Measurements from ENCODE around the gene UXS1.
"Not testable (repeated sequence)": the region's sequence is repeated elsewhere in the genome, so short reads cannot be mapped to it uniquely, and the experiment has no call there.

UXS1 gene

DNA sequence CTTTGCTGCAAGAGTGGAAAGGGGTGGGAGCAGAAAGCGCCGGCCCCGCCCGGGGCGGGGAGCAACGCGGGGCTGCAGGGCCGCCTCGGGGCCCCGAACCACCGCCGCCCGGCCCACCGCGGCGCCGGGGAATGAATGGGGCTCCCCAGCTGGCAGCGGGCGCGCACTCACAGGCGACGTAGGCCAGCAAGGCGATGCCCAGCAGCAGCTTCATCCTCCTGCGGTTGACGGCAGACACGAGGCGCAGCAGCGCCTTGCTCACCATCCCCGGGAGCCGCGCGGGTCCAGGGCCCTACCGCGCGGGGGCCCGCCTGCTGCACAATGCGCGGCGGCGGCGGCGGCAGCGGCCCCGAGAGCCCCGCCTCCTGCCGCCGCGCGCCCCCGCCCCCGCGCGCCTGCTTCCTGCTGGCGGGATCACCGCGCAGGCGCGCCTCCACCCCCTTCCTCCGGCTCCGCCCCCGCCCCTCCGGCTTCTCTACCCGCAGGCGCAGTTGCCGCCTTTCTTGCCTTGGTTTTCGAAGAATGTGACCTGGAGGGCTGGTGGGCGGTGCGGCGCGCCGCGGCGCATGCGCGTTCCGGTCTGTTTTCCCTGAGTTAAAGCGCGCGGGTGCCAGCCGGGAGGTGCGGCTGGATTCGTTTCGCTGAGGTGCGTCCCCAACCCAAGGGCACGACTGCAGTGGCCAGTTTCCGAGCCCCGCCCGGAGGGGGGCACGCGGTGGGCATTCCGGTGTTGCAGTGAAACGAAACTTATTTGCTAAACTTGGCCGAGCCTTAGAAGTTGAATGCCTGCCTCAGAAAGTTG, at the start of gene UXS1:
Gene UXS1, minus strand, starts transcription at position 325 of the 802 bp plus-strand sequence. Its CDS starts 60 bp downstream, at position 265.
- H3K36me3 ChIP-seq (ENCODE audit: control insufficient read depth, insufficient read depth, low read length): no peaks in the 10 kb centered on the region
- no peaks in the 10 kb centered on the region for H3K27me3 ChIP-seq (ENCODE audit: control insufficient read depth, insufficient read depth, low read length)
- H3K4me1 ChIP-seq (ENCODE audit: control insufficient read depth, insufficient read depth, low read length): peaks cover 7% of the 10 kb centered on the region
- H3K4me3 ChIP-seq (ENCODE audit: low read length): peak within 1 kb of the TSS; percentile 80
- H3K27ac ChIP-seq (ENCODE audit: low read depth, low read length): peak within 1 kb of the TSS; percentile 82
- H3K9ac ChIP-seq (ENCODE audit: low read length): peak within 1 kb of the TSS; percentile 35

- H3K4me3 ChIP-seq (ENCODE audit: low read length); H3K4me1 ChIP-seq (ENCODE audit: control insufficient read depth, insufficient read depth, low read length); H3K36me3 ChIP-seq (ENCODE audit: control insufficient read depth, insufficient read depth, low read length); H3K9ac ChIP-seq (ENCODE audit: low read length); H3K27me3 ChIP-seq (ENCODE audit: control insufficient read depth, insufficient read depth, low read length); H3K27ac ChIP-seq (ENCODE audit: low read depth, low read length): not testable (repeated sequence)
Observed at GRCh38 chr2:106239491-106239890, 45.4 kb upstream of the UXS1 start.

DNA sequence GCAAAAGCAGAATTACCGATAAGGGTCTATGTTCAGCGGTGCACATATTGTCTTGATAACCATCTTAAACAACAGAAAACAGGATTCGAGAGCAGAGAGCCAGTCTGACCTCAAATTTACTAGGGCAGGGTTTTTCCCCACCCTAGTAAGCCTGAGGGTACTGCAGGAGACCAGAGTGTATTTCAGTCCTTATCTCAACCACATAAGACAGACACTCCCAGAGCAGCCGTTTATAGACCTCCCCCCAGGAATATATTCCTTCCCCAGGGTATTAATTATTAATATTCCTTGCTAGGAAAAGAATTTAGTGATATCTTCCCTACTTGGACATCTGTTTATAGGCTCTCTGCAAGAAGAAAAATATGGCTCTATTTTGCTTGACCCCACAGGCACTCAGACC, 41.3 kb upstream of the UXS1 start:
- not testable (repeated sequence) for H3K4me1 ChIP-seq (ENCODE audit: control insufficient read depth, insufficient read depth, low read length); H3K4me3 ChIP-seq (ENCODE audit: low read length); H3K27ac ChIP-seq (ENCODE audit: low read depth, low read length); H3K27me3 ChIP-seq (ENCODE audit: control insufficient read depth, insufficient read depth, low read length); H3K36me3 ChIP-seq (ENCODE audit: control insufficient read depth, insufficient read depth, low read length); H3K9ac ChIP-seq (ENCODE audit: low read length)

DNA sequence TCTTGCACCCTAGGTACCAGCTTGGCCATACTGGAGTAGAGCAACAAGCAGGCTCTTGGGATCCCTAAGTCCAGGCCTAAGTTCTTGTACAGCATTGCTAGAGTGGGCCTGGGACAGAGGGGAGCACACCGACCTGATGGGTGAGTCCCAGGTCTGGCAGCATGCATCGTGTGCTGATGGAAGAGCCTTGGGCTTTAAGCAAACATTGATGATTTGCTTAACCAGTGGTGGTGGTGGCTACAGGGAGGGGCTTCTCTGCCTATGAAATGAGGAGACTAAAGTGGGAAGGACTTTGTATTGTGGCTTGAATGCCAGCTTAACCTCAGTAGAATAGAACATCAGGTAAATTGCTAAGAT, 39.2 kb upstream of the UXS1 start:
- Histone ChIP-seq H3K9ac (ENCODE audit: low read length) (no peak overlapping the region), H3K27ac (ENCODE audit: low read depth, low read length) (no peak overlapping the region), H3K36me3 (ENCODE audit: control insufficient read depth, insufficient read depth, low read length) (no peaks in the 10 kb centered on the region), H3K4me3 (ENCODE audit: low read length) (no peak overlapping the region), H3K4me1 (ENCODE audit: control insufficient read depth, insufficient read depth, low read length) (no peaks in the 10 kb centered on the region), H3K27me3 (ENCODE audit: control insufficient read depth, insufficient read depth, low read length) (no peaks in the 10 kb centered on the region)

DNA sequence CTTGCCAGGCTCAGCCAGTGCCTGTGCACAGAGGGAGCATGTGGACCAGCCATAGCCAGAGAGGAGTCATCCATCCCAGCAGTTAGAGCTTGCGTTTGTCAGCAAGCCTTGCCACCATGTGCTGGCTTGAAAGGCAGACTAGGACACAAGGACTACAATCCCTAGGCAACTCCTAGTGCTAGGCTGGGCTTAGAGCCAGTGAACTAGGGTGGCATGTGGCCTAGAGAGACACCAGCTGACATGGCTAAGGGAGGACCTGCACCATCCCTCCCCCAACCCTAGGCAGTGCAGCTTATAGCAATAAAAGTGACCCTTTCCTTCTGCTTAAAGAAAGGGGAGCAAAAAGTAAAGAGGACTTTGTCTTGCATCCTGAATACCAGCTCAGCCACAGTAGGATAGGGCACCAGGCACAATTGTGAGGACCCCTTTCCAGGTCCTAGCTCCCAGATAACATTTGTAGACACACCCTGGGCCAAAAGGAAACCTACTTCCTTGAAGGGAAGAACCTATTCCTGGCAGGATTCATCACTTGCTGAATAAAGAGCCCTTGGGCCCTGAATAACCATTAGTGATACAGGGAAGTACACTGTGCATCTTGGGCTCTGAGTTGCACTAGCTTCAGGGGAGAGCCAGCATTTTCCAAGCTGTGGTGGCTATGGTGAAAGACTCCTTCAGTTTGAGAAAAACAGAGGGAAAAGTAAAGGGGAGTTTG, 38.7 kb upstream of the UXS1 start:
- no peaks in the 10 kb centered on the region for H3K27me3 ChIP-seq (ENCODE audit: control insufficient read depth, insufficient read depth, low read length)
- no peak overlapping the region for H3K9ac ChIP-seq (ENCODE audit: low read length)
- no peak overlapping the region for H3K4me3 ChIP-seq (ENCODE audit: low read length)
- H3K27ac ChIP-seq (ENCODE audit: low read depth, low read length): no peak overlapping the region
- no peaks in the 10 kb centered on the region for H3K4me1 ChIP-seq (ENCODE audit: control insufficient read depth, insufficient read depth, low read length)
- H3K36me3 ChIP-seq (ENCODE audit: control insufficient read depth, insufficient read depth, low read length): no peaks in the 10 kb centered on the region

DNA sequence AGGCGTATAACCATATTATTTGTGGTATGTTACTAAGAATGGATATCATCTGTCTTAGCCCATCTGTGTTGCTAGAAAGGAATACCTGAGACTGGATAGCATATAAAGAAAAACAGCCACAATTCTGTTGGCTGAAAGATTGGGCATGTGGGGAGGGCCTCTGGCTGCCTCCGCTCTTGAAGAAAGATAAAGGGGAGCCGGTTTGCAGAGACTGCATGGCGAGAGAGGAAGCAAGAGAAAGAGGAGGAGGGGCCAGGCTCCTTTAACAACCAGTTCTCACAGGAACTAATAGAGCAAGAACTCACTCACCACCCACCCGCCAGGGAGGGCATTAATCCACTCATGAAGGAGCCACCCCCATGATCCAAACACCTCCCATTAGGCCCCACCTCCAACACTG, 29.2 kb upstream of the UXS1 start:
- no peak overlapping the region for H3K9ac ChIP-seq (ENCODE audit: low read length)
- no peaks in the 10 kb centered on the region for H3K4me1 ChIP-seq (ENCODE audit: control insufficient read depth, insufficient read depth, low read length)
- H3K27ac ChIP-seq (ENCODE audit: low read depth, low read length): no peak overlapping the region
- H3K27me3 ChIP-seq (ENCODE audit: control insufficient read depth, insufficient read depth, low read length): no peaks in the 10 kb centered on the region
- H3K4me3 ChIP-seq (ENCODE audit: low read length): no peak overlapping the region
- no peaks in the 10 kb centered on the region for H3K36me3 ChIP-seq (ENCODE audit: control insufficient read depth, insufficient read depth, low read length)

DNA sequence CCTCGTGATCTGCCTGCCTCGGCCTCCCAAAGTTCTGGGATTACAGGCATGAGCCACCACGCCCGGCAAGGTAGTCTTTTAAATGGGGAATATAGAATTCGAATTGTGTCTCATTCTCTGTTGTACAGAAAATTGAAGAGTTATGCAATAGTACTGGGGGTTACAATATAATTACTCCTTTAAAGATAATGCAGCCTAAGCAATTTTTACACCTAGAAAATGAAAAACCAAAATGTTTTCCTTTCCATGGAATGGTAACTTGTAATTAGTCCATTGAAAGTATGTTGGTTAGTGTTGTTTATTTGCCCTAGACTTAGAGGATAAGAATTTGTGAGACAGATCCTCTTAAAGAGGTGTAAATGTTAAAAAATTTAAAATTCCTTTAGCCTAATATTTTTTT, 28.0 kb upstream of the UXS1 start:
- H3K9ac ChIP-seq (ENCODE audit: low read length); H3K27me3 ChIP-seq (ENCODE audit: control insufficient read depth, insufficient read depth, low read length); H3K36me3 ChIP-seq (ENCODE audit: control insufficient read depth, insufficient read depth, low read length); H3K4me3 ChIP-seq (ENCODE audit: low read length); H3K4me1 ChIP-seq (ENCODE audit: control insufficient read depth, insufficient read depth, low read length); H3K27ac ChIP-seq (ENCODE audit: low read depth, low read length): not testable (repeated sequence)

DNA sequence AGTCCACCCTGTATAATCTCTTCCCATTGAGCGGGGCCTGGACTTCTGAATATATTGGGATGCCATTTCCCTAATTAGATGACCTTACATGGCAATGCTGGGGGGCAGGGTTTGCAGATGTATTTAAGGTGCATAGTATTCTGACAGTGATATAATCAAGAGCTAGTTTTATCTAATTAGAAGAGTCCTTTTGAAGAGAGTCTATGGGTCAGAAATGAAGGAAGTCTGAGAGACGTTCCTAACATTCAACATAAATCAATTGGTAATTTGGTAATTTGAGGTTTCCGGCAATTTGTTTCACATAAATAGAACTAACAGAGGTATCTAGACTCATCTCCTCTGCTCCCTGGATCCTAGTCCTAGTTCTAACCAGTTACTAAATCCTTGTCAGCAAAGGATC, 25.7 kb upstream of the UXS1 start:
- H3K27me3 ChIP-seq (ENCODE audit: control insufficient read depth, insufficient read depth, low read length): no peaks in the 10 kb centered on the region
- no peak overlapping the region for H3K9ac ChIP-seq (ENCODE audit: low read length)
- no peak overlapping the region for H3K27ac ChIP-seq (ENCODE audit: low read depth, low read length)
- no peaks in the 10 kb centered on the region for H3K36me3 ChIP-seq (ENCODE audit: control insufficient read depth, insufficient read depth, low read length)
- H3K4me1 ChIP-seq (ENCODE audit: control insufficient read depth, insufficient read depth, low read length): no peaks in the 10 kb centered on the region
- no peak overlapping the region for H3K4me3 ChIP-seq (ENCODE audit: low read length)

DNA sequence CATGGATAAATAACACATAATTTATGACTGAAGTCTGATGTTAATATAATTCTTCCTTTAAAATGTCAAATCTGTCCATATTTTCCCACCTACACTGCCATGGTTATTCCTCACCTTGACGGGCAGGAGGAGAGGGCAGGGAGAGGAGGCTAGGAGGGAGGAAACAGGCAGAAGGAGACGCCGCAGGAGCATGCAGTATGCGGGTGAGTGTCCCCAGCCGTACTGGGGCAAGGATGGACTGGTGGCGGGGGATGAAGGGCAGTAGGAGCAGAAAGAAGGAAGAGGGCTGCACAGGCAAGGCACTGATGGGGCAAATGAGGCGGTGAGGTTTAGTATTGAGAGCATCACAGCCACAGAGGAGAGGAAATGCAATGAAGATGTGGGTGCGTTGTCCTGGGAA, 25.1 kb upstream of the UXS1 start:
- not testable (repeated sequence) for H3K4me3 ChIP-seq (ENCODE audit: low read length); H3K4me1 ChIP-seq (ENCODE audit: control insufficient read depth, insufficient read depth, low read length); H3K9ac ChIP-seq (ENCODE audit: low read length); H3K27me3 ChIP-seq (ENCODE audit: control insufficient read depth, insufficient read depth, low read length); H3K36me3 ChIP-seq (ENCODE audit: control insufficient read depth, insufficient read depth, low read length); H3K27ac ChIP-seq (ENCODE audit: low read depth, low read length)

GRCh38 chr2:106208874-106209273, 14.8 kb upstream of the UXS1 start:
- H3K4me3 ChIP-seq (ENCODE audit: low read length): no peak overlapping the region
- H3K4me1 ChIP-seq (ENCODE audit: control insufficient read depth, insufficient read depth, low read length): no peaks in the 10 kb centered on the region
- no peak overlapping the region for H3K27ac ChIP-seq (ENCODE audit: low read depth, low read length)
- no peak overlapping the region for H3K9ac ChIP-seq (ENCODE audit: low read length)
- no peaks in the 10 kb centered on the region for H3K36me3 ChIP-seq (ENCODE audit: control insufficient read depth, insufficient read depth, low read length)
- no peaks in the 10 kb centered on the region for H3K27me3 ChIP-seq (ENCODE audit: control insufficient read depth, insufficient read depth, low read length)

DNA sequence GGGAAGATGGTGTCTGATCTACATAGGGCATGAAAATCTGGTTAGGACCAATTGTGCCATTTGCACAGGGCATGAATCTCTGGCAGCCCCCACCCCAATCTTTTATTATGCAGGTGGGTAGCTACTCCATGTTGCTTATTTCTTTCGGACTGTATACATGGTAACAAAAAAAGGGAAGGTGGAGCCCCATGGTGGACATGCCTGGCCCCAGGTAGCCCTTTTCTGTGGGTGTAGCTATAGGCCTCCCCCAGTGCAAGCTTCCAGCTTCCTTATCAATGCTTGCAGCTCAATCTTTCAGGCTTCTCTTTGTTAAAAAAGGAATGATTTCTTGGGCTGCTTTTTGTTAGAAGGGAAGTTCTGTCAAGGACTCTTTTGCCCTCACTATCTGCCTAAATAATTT, 14.3 kb upstream of the UXS1 start:
- no peaks in the 10 kb centered on the region for H3K4me1 ChIP-seq (ENCODE audit: control insufficient read depth, insufficient read depth, low read length)
- H3K9ac ChIP-seq (ENCODE audit: low read length): no peak overlapping the region
- no peak overlapping the region for H3K27ac ChIP-seq (ENCODE audit: low read depth, low read length)
- no peak overlapping the region for H3K4me3 ChIP-seq (ENCODE audit: low read length)
- H3K36me3 ChIP-seq (ENCODE audit: control insufficient read depth, insufficient read depth, low read length): no peaks in the 10 kb centered on the region
- H3K27me3 ChIP-seq (ENCODE audit: control insufficient read depth, insufficient read depth, low read length): no peaks in the 10 kb centered on the region

GRCh38 chr2:106207246-106207645, 13.1 kb upstream of the UXS1 start:
- H3K9ac ChIP-seq (ENCODE audit: low read length): no peak overlapping the region
- H3K4me1 ChIP-seq (ENCODE audit: control insufficient read depth, insufficient read depth, low read length): no peaks in the 10 kb centered on the region
- H3K27ac ChIP-seq (ENCODE audit: low read depth, low read length): no peak overlapping the region
- H3K36me3 ChIP-seq (ENCODE audit: control insufficient read depth, insufficient read depth, low read length): no peaks in the 10 kb centered on the region
- H3K4me3 ChIP-seq (ENCODE audit: low read length): no peak overlapping the region
- H3K27me3 ChIP-seq (ENCODE audit: control insufficient read depth, insufficient read depth, low read length): no peaks in the 10 kb centered on the region

GRCh38 chr2:106205488-106205887, 11.4 kb upstream of the UXS1 start:
- no peaks in the 10 kb centered on the region for H3K4me1 ChIP-seq (ENCODE audit: control insufficient read depth, insufficient read depth, low read length)
- H3K36me3 ChIP-seq (ENCODE audit: control insufficient read depth, insufficient read depth, low read length): no peaks in the 10 kb centered on the region
- H3K27me3 ChIP-seq (ENCODE audit: control insufficient read depth, insufficient read depth, low read length): no peaks in the 10 kb centered on the region
- no peak overlapping the region for H3K4me3 ChIP-seq (ENCODE audit: low read length)
- H3K9ac ChIP-seq (ENCODE audit: low read length): no peak overlapping the region
- H3K27ac ChIP-seq (ENCODE audit: low read depth, low read length): no peak overlapping the region
